Type B pancreatic cell (in vitro differentiated cells): ENCODE results near the gene RAP1GAP. TPM values are rescaled to one million over a fixed set of nuclear protein-coding genes. Genes with fewer than 3 reads are reported as not detected.

Experiments
- DNase-seq: peaks from one replicate; pipeline ENCODE4 v3.0.0; 2021; ENCODE audit warnings: mixed read lengths; ENCODE audit not compliant: unreplicated experiment; ENCODE audit errors: extremely low spot score
- H3K27ac Mint-ChIP-seq: 2 replicates; pipeline ENCODE4 v1.8.0; 2021; ENCODE audit warnings: mild to moderate bottlenecking, mixed read lengths
- H3K27me3 Mint-ChIP-seq: 2 replicates; pipeline ENCODE4 v1.8.0; 2021; ENCODE audit warnings: mixed read lengths
- H3K36me3 Mint-ChIP-seq: 2 replicates; pipeline ENCODE4 v1.8.0; 2021; ENCODE audit warnings: mixed read lengths
- H3K4me1 Mint-ChIP-seq: one replicate; pipeline ENCODE4 v1.8.0; 2021; ENCODE audit warnings: mixed read lengths; ENCODE audit not compliant: unreplicated experiment
- H3K4me3 Mint-ChIP-seq: 2 replicates; pipeline ENCODE4 v1.8.0; 2021; ENCODE audit warnings: mild to moderate bottlenecking, mixed read lengths
- H3K9me3 Mint-ChIP-seq: 2 replicates; pipeline ENCODE4 v1.8.0; 2021; ENCODE audit warnings: mixed read lengths
- total RNA-seq: library from RNA; stranded (reverse); gene quantifications from 2 replicates; pipeline ENCODE4 v1.2.1, GENCODE V29; 2021; ENCODE audit warnings: low replicate concordance
- TF ChIP-seq, protein P1 (sequence below): fragments of 200-600 bp; sonication (generic); conservative IDR thresholded peaks from 2 replicates; pipeline ENCODE4 v1.5.0; 2021; ENCODE audit warnings: antibody characterized with exemption, mild to moderate bottlenecking

The RAP1GAP gene
- total RNA-seq, 1 donor from 2014 or later: 18.5 TPM

- Mint-ChIP-seq H3K9me3 (no peaks in the 10 kb centered on the region), H3K27me3 (peaks cover 17% of the 10 kb centered on the region), H3K4me1 (peaks cover 19% of the 10 kb centered on the region), H3K4me3 (no peak overlapping the region), H3K36me3 (no peaks in the 10 kb centered on the region), H3K27ac (no peak overlapping the region)
- TF ChIP-seq, protein P1, sequence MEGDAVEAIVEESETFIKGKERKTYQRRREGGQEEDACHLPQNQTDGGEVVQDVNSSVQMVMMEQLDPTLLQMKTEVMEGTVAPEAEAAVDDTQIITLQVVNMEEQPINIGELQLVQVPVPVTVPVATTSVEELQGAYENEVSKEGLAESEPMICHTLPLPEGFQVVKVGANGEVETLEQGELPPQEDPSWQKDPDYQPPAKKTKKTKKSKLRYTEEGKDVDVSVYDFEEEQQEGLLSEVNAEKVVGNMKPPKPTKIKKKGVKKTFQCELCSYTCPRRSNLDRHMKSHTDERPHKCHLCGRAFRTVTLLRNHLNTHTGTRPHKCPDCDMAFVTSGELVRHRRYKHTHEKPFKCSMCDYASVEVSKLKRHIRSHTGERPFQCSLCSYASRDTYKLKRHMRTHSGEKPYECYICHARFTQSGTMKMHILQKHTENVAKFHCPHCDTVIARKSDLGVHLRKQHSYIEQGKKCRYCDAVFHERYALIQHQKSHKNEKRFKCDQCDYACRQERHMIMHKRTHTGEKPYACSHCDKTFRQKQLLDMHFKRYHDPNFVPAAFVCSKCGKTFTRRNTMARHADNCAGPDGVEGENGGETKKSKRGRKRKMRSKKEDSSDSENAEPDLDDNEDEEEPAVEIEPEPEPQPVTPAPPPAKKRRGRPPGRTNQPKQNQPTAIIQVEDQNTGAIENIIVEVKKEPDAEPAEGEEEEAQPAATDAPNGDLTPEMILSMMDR: no peak
- no peak for DNase-seq
These were observed 78.2 kb downstream of the RAP1GAP start for GRCh38 chr1:21590934-21591333.

DNA sequence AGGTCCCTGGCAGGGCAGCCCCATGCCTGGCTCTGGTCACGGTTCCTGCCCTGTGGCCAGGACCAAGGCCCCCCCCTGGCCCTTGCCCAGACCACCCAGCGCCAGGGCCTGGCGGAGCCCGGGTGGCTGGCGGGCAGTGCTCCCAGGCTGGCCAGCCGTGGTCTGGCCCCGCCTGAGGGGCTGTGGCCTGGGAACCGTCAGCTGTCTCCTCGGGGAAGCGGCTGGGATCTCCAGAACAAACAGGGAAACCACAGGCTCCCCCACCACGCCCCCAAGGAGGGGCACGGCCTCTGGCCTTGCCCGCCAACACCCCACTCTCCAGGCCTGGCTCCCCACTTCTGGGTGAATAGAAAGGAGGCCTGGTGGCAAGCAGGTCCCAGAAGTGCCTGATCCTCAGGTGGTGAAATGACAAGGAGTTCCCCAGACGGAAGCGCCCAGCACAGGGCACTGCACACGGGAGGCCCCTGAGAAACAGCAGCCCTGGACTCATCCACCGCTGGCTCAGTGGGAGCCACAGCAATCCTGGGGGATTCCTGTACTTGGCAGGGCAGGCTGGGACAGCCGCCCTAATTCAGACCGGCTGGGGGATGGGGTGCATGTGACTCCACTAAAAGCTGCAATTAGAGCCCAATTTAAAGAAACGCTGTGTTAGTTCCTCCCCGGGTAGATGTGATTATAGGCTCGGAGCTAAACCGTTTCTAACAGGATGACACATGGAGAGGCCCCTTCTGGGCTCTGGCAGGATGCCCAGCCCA lies 78.9 kb downstream of the RAP1GAP start:
- H3K36me3 Mint-ChIP-seq: no peaks in the 10 kb centered on the region
- peaks cover 17% of the 10 kb centered on the region for H3K27me3 Mint-ChIP-seq
- H3K9me3 Mint-ChIP-seq: no peaks in the 10 kb centered on the region
- no peak overlapping the region for H3K4me3 Mint-ChIP-seq
- DNase-seq: no peak
- TF ChIP-seq, protein P1: no peak
- no peak overlapping the region for H3K27ac Mint-ChIP-seq
- H3K4me1 Mint-ChIP-seq: peaks cover 19% of the 10 kb centered on the region

DNA sequence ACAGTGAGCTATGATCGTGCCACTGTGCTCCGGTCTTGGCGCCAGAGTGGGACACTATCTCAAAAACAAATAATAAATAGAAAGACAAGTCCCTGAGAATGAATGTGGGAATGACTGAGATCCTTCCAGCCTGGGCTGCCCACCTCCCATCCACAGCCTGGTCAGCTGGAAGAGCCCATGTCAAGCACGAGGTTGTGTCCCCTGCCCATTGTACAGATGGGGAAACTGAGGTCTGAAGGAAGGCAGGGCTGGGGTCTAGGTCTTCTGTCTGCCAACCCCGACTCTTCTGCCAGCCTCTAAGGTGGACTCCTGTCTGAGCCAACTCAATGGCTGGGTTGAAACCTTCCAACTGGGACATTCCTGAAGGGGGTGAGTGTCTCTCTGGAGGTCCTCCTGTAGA lies 79.5 kb downstream of the RAP1GAP start:
- Mint-ChIP-seq H3K4me3 (no peak overlapping the region), H3K9me3 (no peaks in the 10 kb centered on the region), H3K27me3 (peaks cover 21% of the 10 kb centered on the region), H3K36me3 (no peaks in the 10 kb centered on the region), H3K27ac (no peak overlapping the region), H3K4me1 (peaks cover 23% of the 10 kb centered on the region)
- TF ChIP-seq, protein P1: no peak
- DNase-seq: no peak

DNA sequence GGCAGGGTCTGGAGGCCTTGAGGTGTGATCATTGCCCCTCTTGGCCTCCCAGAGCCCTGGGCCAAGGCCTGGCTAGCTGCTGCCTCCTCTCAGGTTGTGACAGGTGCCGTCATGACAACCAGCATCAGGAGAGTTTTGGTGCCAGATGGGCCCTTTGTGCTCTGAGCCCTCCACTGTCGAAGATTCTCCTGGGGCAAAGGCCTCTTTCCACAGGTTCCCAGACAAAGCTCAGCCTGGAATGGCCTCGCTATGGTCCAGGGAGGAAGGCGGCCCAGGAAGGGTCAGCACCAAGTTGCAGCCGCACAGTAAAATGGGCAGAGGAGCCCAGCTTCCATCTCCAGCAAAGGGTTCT lies 81.6 kb downstream of the RAP1GAP start:
- H3K36me3 Mint-ChIP-seq: no peaks in the 10 kb centered on the region
- no peak for DNase-seq
- H3K4me3 Mint-ChIP-seq: no peak overlapping the region
- no peak overlapping the region for H3K27ac Mint-ChIP-seq
- no peaks in the 10 kb centered on the region for H3K9me3 Mint-ChIP-seq
- TF ChIP-seq, protein P1: no peak
- H3K4me1 Mint-ChIP-seq: peaks cover 23% of the 10 kb centered on the region
- H3K27me3 Mint-ChIP-seq: peaks cover 28% of the 10 kb centered on the region

DNA sequence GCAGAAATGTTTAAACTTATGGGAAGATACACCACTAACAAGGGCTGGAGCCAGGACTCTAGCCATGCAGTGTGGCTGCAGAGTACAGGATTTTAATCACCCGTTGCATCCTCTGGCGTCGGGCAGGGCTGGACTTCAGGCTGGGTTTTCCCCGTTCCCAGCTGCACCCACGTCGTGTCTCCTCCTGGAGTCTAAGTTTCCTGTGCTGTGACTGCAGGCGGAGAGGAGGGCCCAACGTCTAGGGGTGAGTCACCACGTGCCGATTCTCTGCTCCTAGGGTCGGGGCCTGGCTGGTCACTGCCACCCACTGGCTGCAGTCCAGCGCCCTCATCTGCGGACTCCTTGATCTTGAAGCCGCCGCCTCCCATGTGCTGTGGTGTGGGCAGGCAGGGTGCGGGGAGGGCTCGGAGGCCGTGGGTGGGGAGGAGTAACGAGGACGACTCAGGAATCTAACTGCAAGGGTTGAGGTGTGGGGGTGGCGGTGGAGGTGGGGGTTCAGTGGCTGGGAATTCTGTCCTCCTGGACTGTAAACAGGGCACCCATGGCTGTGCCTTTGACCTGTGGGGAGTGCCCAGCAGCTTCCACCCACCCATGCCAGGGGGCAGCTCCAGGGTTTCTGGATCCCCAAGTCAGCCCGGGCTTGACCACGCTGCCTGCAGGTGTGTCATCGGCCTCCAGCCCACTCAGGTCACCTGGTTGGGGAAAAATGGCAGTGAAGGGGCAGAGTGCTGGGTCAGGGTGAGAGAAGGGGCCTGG lies 82.1 kb downstream of the RAP1GAP start:
- Mint-ChIP-seq H3K9me3 (no peaks in the 10 kb centered on the region), H3K27me3 (peaks cover 28% of the 10 kb centered on the region)

More for the DNA sequence above, 82.1 kb downstream of the RAP1GAP start:
- TF ChIP-seq, protein P1: no peak
- Mint-ChIP-seq H3K27ac (no peak overlapping the region), H3K4me1 (peaks cover 23% of the 10 kb centered on the region), H3K4me3 (no peak overlapping the region), H3K36me3 (no peaks in the 10 kb centered on the region)
- DNase-seq: no peak
